GM11168 (cell line): ENCODE results near the gene SLC7A7.
"Not testable (repeated sequence)": the region's sequence is repeated elsewhere in the genome, so short reads cannot be mapped to it uniquely, and the experiment has no call there.

Experiments used
- in situ Hi-C: fragments of 300-500 bp; cut with MboI; formaldehyde crosslinking; loops from one replicate; pipeline ENCODE4 v1.12.0; 2022; ENCODE audit warnings: low sequenced_read_pairs; ENCODE audit not compliant: unreplicated experiment

The SLC7A7 gene

DNA sequence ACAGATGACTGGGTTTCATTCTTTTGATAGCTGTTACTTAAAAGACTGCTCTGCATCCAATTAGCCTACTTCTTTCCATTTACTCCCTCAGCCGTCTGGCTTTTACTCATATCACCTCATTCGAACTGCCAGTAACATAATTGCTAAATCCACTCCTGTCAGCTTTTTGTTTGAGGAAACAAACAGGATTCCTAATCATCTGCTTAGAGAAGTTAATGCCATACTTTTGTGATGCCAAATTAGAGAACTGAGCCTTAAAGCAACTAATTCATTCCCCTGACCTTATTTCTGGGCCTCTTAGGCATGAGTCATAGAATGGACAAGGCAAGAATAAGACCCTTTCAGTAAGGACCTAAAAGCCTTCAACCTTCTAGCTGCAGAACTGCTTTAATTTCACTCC, 45.9 kb downstream of the SLC7A7 start:
- in situ Hi-C loops = no loop called here

DNA sequence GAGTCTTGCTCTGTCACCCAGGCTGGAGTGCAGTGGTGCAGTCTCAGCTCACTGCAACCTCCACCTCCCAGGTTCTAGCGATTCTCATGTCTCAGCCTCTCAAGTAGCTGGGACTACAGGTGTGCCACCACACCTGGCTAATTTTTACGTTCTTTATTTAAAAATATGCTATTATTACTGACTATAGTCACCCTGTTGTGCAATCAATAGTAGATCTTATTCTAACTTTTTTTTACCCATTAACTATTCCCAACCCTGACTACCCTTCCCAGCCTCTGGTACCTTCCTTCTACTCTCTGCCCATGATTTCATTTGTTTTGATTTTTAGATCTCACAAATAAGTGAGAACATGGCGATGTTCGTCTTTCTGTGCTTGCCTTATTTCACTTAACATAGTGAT, 46.3 kb downstream of the SLC7A7 start:
- in situ Hi-C loops = no loop called here

DNA sequence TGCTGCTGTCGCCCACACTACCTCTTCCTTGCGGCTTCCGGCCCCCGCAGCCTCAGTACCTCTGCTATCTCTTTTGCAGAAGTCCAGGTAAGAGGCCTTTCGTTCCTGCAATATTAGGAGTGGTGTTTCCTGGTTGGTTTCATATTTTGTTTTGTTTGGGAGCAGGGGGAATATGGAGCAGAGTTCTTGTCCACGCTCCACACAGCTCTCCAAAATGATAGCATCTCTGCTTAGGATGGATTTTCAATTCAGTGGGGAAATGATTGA, 48.0 kb downstream of the SLC7A7 start:
- in situ Hi-C loops = no loop called here

DNA sequence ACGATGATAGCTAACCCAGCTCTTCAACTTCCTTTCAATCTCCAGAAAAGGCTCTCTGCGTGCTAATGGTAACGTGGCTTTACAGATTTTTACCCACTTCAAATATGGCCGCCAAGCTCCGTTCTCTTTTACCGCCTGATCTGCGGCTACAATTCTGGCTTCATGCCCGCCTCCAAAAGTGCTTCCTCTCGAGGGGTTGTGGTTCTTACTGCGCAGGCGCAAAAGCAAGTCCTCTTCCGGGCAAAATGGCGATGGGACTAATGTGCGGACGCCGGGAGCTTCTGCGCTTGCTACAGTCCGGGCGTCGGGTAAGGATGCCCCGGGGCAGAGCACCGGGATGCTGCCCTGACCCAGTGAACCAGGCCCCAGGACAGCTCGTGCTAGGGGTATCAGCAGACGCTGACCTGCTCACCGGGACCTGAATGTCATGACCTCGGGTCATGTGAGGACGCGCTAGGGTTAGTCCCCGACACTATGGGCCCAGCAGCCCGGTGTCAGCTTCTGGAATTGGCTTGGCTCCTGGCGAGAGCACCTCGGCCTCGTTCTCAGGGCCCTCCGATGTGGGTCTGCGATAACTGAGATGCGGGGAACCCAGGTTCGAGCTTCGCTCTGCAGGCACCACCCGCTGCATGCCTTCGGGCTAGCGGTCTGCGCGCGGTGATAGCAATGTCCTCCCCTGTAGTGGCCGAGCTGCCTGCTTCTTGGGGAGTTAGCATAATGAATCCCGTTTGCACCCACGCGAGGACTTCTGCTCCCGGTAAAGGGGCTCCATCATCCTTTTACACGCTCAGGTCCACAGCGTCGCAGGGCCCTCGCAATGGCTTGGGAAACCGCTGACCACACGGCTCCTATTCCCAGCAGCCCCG, 48.5 kb downstream of the SLC7A7 start, which contains the start of gene OXA1L:
Gene OXA1L (plus strand): TSS at position 232 of the 866 bp plus-strand sequence. CDS start 14 bp downstream, at position 246.
- in situ Hi-C loops = no loop called here

DNA sequence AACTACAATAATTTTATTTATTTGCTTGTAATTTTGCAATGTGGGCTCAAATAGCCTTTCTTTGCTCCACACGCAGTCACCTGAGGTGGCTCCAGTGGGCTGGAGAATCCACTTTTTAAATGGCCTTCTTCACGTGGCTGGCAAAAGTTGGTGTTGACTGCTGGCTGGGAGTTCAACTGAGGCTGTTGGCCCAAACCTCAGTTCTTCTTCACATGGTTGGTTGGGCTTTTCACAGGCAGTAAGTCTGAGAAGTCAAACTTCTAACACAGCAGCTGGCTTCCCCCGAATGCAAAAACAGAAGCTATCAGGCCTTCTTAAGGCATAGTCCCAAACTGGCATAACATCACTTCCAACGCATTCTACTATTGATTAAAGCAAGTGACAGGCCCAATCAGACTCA, 50.9 kb downstream of the SLC7A7 start:
- in situ Hi-C loops = no loop called here

DNA sequence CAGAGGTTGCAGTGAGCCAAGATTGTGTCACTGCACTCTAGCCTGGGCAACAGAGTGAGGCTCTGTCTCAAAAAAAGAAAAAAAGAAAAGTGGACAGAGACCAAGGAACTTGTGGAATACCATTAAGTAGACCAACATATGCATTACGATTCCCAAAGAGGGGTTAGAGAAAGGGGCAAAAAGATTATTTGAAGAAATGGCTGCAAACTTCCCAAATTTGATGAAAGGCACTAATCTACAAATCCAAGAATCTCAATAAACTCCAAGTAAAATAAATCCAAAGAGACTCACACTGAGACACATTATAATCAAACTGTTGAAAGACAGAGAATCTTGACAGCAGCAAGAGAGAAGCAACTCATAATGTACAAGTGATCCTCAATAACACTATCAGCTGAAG, 53.5 kb downstream of the SLC7A7 start:
- in situ Hi-C loops = no loop called here

DNA sequence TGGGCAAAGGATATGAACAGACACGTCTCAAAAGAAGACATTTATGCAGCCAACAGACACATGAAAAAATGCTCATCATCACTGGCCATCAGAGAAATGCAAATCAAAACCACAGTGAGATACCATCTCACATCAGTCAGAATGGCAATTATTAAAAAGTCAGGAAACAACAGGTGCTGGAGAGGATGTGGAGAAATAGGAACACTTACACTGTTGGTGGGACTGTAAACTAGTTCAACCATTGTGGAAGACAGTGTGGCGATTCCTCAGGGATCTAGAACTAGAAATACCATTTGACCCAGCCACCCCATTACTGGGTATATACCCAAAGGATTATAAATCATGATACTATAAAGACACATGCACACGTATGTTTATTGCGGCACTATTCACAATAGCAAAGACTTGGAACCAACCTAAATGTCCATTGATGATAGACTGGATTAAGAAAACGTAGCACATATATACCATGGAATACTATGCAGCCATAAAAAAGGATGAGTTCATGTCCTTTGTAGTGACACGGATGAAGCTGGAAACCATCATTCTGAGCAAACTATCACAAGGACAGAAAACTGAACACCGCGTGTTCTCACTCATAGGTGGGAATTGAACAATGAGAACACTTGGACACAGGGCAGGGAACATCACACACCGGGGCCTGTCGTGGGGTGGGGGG, 57.1 kb downstream of the SLC7A7 start:
- in situ Hi-C loops = not testable (repeated sequence)

DNA sequence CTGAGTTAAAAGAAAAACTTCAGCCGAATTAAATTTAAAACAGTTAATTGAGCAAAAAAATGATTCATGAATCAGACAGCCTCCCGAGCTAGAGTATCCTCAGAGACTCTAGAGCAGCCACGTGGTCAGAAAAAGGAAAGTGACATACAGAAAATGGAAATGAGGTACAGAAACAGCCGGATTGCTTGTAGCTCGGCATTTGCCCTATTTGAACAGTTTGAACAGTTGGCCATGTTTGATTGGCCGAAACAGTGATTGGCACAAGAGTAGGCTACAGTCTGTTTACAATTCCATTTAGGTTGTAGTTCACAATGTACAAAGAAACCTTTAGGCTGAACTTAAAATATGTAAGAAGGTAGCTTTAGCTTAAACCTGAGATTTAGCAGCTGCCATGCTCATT, 61.6 kb downstream of the SLC7A7 start:
- in situ Hi-C loops = no loop called here

DNA sequence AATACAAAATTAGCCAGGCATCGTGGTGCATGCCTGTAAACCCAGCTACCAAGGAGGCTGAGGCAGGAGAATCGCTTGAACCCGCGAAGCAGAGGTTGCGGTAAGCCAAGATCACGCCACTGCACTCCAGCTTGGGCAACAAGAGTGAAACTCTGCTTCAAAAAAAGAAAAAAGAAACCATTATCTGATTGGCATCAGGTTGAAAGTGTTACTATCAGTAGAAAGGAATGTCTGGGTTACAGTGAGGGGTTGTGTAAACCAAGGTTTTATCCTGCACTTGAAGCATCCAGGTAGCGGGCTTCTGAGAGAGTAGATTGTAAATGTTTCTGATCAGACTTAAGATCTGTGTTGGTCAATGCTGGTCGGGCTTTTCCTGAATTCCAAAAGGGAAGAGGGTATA, 62.8 kb downstream of the SLC7A7 start:
- in situ Hi-C loops = no loop called here

DNA sequence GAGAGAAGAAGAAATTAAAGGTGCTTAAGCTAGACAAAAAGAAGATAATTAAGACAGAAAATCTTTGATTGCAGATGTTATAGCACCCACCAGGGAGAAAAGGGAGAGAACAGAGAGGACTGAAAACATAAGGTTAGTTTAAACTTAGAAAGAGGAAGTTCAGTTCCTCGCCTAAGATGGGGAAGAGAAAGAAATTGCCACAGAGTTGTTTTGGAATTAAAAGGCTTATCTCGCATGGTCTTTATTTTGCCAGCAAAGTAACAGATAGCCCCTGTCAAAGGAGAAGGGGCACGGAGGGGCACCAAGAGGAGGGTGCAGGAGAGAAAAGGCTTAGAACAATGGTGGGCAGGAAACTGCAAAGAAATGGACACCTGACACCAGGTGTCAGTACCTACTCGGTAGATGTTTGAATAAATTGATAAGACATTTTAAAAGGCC, 66.6 kb downstream of the SLC7A7 start:
- in situ Hi-C loops = no loop called here

DNA sequence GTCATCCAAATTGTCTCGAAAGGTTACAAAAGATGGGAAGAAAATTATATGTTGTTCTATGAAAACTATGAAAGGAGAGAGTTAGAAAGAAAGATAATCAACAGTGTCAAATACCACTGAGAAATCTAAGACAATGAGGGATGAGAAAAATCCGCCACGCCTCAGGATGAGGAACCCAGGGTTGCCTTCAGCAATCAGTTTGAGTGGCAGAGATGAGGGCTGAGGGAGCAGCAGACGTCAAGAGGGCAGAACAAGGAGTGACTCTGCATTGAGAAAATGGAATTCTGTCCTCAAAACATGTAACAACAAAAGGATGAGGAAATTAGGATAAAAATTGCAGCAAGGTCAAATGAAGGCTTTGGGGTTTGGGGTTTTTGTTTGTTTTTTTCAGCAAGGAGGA, 67.0 kb downstream of the SLC7A7 start:
- in situ Hi-C loops = no loop called here

DNA sequence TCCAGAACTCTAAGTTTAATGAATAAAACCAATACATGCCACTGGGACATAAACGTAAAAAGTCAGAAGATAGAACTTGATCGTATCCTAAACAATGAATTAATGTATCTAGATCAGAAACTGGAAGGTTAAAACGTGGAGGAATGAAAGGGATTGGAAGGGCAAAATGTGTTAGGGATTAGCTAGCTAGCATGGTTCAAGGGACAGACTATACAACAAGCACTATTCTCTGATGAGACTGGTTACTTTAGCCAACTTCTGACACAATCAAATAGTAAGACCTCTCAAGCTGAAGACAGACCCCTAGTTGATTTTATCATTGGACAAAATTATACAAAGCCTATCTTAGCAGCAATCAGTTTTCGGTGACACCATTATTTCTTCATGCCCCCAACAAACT, 67.5 kb downstream of the SLC7A7 start:
- in situ Hi-C loops = no loop called here

DNA sequence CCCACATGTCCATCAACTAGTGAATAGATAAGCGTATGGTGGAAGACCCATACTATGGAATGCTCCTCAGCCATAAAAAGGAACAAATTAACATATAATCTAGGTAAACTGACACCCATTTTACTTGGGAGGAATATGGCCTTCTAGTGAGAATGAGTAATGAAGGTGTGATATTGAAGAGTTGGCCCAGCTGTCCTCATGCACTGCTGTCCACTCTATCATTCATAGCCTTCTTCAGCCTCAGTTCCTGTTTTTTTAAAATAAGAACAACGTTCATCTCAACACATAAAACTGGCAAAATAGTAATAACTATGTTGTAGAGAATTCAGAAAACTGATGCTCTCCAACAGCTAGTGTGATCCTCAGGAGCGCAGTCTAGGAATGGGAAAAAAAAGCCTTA, 75.2 kb downstream of the SLC7A7 start:
- in situ Hi-C loops = no loop called here

DNA sequence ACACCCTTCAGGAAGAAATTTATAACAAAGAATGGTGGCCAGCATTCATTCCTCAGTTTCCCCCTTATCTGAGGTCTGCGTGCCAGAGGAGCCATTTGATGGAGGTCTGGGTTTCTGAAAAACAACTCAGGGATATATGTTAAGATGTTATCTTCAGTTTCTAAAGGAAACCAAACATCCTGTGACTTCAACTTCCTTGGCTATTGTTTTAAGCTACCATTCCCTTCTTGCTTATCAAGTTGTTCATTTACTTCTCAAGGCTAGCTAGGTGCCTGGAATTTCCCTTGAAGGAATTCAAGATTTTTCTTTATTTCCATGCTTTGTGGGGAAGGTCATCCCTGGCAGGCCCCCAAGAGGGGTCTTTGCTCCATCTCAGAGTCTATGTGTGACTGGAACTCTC, 75.8 kb downstream of the SLC7A7 start:
- in situ Hi-C loops = no loop called here

DNA sequence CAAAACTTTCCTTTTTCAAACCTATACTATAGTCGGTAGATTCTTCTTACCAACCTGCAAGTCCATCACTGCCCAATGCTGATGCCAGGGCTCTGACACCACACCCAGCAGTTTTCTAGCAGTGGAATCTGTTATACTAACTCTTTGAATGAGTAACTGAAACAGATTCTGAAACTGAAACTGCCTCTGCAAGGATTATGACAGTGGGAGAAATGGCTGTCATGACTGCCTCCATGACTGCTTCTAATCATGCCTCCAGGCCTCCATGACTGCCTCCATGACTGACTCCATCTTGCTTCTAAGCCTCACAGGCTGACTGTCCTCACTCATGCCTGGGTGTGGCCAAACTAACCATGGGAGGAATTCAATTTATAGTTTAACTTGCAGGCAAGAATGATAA, 78.2 kb downstream of the SLC7A7 start:
- in situ Hi-C loops = no loop called here

DNA sequence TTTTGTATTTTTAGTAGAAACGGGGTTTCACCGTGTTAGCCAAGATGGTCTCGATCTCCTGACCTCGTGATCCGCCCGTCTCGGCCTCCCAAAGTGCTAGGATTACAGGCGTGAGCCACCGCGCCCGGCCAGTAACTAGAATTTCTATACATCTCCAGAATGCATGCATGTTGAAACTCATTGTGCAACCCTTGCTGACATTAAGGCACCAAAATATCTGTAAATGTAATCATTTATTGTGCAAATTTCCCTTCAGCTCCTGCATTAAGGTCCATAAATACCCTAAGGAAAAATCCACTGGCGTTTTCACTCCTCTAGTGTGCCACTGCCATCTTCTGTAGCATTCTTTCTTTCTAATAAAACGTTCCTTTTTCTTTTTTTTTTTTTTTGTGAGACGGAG, 78.9 kb downstream of the SLC7A7 start:
- in situ Hi-C loops = not testable (repeated sequence)

DNA sequence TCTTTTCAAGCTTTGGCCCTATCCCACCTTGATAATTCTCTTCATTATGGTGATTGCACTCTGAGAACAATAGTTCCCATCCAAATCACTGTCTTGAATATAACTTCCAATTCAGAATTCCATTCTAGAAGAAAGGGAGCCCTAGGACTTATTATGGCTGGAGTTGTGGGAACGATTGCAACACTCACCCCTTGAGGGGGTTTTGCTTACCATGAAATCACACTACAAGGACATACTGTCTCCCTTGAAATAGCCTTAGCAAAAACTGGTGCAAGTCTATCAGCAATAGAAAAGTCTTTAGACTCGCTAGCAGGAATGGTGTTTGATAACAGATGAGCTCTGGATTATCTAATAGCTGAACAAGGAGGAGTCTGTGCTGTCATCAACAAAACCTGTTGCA, 80.1 kb downstream of the SLC7A7 start:
- in situ Hi-C loops = no loop called here

DNA sequence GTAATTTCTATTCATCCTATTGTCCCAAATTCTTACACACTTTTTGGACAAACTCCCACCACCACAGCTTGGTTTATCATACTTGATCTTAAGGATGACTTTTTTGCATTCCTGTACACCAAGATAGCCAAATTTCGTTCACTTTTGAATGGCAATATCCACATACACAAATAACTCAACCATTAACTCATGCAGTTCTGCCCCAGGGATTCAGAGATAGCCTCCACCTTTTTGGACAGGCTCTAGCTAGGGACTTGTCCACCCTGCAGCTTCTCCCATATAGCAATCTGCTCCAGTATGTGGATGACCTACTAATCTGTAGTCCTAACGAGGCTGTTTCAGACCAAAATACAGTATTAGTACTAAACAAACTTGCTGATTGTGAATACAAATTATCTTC, 81.4 kb downstream of the SLC7A7 start:
- in situ Hi-C loops = no loop called here

DNA sequence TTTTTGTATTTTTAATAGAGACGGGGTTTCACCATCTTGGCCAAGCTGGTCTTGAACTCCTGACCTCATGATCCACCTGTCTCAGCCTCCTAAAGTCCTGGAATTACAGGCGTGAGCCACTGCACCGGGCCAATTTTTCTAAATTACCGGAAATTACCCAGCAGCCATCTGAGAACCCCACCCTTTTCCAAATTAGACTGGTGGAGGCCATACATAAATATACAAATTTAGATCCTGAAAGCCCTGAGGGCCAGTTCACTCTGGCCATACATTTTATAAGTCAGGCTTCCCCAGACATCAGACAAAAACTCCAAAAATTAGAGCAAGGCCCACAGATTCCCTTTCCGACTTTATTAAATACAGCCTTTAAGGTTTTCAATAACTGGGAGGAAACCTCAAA, 83.2 kb downstream of the SLC7A7 start:
- in situ Hi-C loops = not testable (repeated sequence)

DNA sequence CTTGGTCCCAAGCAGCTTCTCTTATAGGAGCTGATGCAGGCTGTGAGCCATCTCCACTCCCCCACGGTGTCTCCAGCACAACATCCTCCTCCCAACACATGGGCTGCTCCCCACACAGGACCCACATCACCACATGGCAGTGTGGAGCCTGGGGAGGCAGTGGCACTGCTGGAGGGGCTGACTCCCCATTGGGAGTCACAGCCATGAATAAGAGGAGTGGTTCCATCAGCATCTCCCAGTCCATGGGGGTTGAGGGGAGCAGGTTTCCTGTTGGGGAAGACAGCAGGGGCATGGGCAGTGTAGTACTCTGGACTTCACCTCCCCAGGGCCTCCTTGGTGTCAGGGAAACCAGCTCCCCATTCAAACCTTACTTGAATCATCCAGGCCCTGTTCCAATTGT, 89.2 kb downstream of the SLC7A7 start:
- in situ Hi-C loops = no loop called here

DNA sequence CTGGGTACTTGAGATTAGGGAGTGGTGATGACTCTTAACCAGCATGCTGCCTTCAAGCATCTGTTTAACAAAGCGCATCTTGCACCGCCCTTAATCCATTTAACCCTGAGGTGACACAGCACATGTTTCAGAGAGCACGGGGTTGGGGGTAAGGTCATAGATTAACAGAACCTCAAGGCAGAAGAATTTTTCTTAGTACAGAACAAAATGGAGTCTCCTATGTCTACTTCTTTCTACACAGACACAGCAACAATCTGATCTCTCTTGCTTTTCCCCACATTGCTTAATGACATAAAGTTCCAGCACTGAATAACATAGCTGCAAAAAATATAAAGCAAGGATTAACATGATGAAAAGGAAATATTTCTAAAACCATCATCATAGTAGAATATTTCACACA, 89.9 kb downstream of the SLC7A7 start:
- in situ Hi-C loops = not testable (repeated sequence)

DNA sequence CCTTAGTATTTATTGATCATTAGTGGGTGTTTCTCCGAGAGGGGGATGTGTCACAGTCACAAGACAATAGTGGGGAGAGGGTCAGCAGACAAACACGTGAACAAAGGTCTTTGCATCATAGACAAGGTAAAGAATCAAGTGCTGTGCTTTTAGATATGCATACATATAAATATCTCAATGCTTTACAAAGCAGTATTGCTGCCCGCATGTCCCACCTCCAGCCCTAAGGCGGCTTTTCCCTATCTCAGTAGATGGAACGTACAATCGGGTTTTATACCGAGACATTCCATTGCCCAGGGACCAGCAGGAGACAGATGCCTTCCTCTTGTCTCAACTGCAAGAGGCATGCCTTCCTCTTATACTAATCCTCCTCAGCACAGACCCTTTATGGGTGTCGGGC, 90.4 kb downstream of the SLC7A7 start:
- in situ Hi-C loops = not testable (repeated sequence)
